Skeletal muscle satellite cell (primary cell): ENCODE results near the gene MCC.

ENCODE experiments used
- H3K27me3 ChIP-seq: 2 replicates; pipeline ENCODE4 v1.7.0; 2013; ENCODE audit warnings: low read length; ENCODE audit not compliant: control insufficient read depth, insufficient read depth
- H3K36me3 ChIP-seq: 2 replicates; pipeline ENCODE4 v1.7.0; 2013; ENCODE audit warnings: mild to moderate bottlenecking, control low read depth, low read length; ENCODE audit not compliant: insufficient read depth
- H3K4me1 ChIP-seq: 2 replicates; pipeline ENCODE4 v1.7.0; 2013; ENCODE audit warnings: low read length; ENCODE audit not compliant: control insufficient read depth, insufficient read depth
- H3K4me2 ChIP-seq: 2 replicates; pipeline ENCODE4 v1.7.0; 2013; ENCODE audit warnings: mild to moderate bottlenecking, low read length
- H3K4me3 ChIP-seq: 2 replicates; pipeline ENCODE4 v1.7.0; 2013; ENCODE audit warnings: low read length
- H3K9ac ChIP-seq: 2 replicates; pipeline ENCODE4 v1.7.0; 2013; ENCODE audit warnings: mild to moderate bottlenecking, low read depth, low read length, moderate library complexity
- H3K9me3 ChIP-seq: replicated peaks from 2 replicates; pipeline ENCODE4 v1.7.0; 2013; ENCODE audit warnings: mild to moderate bottlenecking, control low read depth, low read length

The MCC gene

GRCh38 chr5:113380807-113381326 lies 107.4 kb downstream of the MCC start:
- no peaks in the 10 kb centered on the region for H3K9me3 ChIP-seq
- no peak overlapping the region for H3K9ac ChIP-seq
- no peaks in the 10 kb centered on the region for H3K36me3 ChIP-seq
- no peak overlapping the region for H3K4me2 ChIP-seq
- peaks cover 7% of the 10 kb centered on the region for H3K4me1 ChIP-seq
- no peaks in the 10 kb centered on the region for H3K27me3 ChIP-seq
- H3K4me3 ChIP-seq, result no peak overlapping the region

- Histone ChIP-seq H3K9ac (no peak overlapping the region), H3K4me2 (no peak overlapping the region), H3K4me1 (peaks cover 7% of the 10 kb centered on the region), H3K4me3 (no peak overlapping the region), H3K27me3 (no peaks in the 10 kb centered on the region), H3K36me3 (no peaks in the 10 kb centered on the region), H3K9me3 (no peaks in the 10 kb centered on the region)
Measured at GRCh38 chr5:113379936-113380806, 108.1 kb downstream of the MCC start.

- H3K36me3 ChIP-seq, result no peaks in the 10 kb centered on the region
- no peak overlapping the region for H3K4me3 ChIP-seq
- no peaks in the 10 kb centered on the region for H3K9me3 ChIP-seq
- H3K9ac ChIP-seq, result no peak overlapping the region
- H3K4me2 ChIP-seq, result no peak overlapping the region
- H3K27me3 ChIP-seq, result no peaks in the 10 kb centered on the region
- peaks cover 7% of the 10 kb centered on the region for H3K4me1 ChIP-seq
Measured at GRCh38 chr5:113378959-113379541, 109.2 kb downstream of the MCC start.

- Histone ChIP-seq H3K27me3 (no peaks in the 10 kb centered on the region), H3K4me3 (no peak overlapping the region)
Measured at GRCh38 chr5:113378514-113378913, 109.7 kb downstream of the MCC start.

GRCh38 chr5:113378081-113378480 lies 110.2 kb downstream of the MCC start:
- Histone ChIP-seq H3K27me3 (no peaks in the 10 kb centered on the region), H3K9me3 (no peaks in the 10 kb centered on the region), H3K4me3 (no peak overlapping the region), H3K4me2 (no peak overlapping the region), H3K36me3 (no peaks in the 10 kb centered on the region), H3K4me1 (peaks cover 7% of the 10 kb centered on the region), H3K9ac (no peak overlapping the region)

More at GRCh38 chr5:113378514-113378913, 109.7 kb downstream of the MCC start:
- Histone ChIP-seq H3K4me2 (no peak overlapping the region), H3K9ac (no peak overlapping the region), H3K36me3 (no peaks in the 10 kb centered on the region), H3K9me3 (no peaks in the 10 kb centered on the region), H3K4me1 (peaks cover 7% of the 10 kb centered on the region)

GRCh38 chr5:113376640-113377039 lies 111.6 kb downstream of the MCC start:
- H3K4me3 ChIP-seq, result no peak overlapping the region
- H3K9ac ChIP-seq, result no peak overlapping the region
- H3K9me3 ChIP-seq, result no peaks in the 10 kb centered on the region
- no peaks in the 10 kb centered on the region for H3K27me3 ChIP-seq
- no peaks in the 10 kb centered on the region for H3K36me3 ChIP-seq
- H3K4me2 ChIP-seq, result no peak overlapping the region
- H3K4me1 ChIP-seq, result peaks cover 3% of the 10 kb centered on the region

GRCh38 chr5:113375480-113376060 lies 112.7 kb downstream of the MCC start:
- Histone ChIP-seq H3K4me1 (no peaks in the 10 kb centered on the region), H3K27me3 (no peaks in the 10 kb centered on the region), H3K36me3 (no peaks in the 10 kb centered on the region), H3K4me2 (no peak overlapping the region), H3K9ac (no peak overlapping the region), H3K4me3 (no peak overlapping the region), H3K9me3 (no peaks in the 10 kb centered on the region)

- Histone ChIP-seq H3K36me3 (no peaks in the 10 kb centered on the region), H3K4me3 (no peak overlapping the region), H3K9ac (no peak overlapping the region), H3K9me3 (no peaks in the 10 kb centered on the region), H3K4me2 (no peak overlapping the region), H3K4me1 (no peaks in the 10 kb centered on the region), H3K27me3 (no peaks in the 10 kb centered on the region)
Measured at GRCh38 chr5:113373426-113373825, 114.8 kb downstream of the MCC start.

- no peak overlapping the region for H3K9ac ChIP-seq
- H3K36me3 ChIP-seq, result no peaks in the 10 kb centered on the region
- H3K9me3 ChIP-seq, result no peaks in the 10 kb centered on the region
- H3K4me3 ChIP-seq, result no peak overlapping the region
- no peak overlapping the region for H3K4me2 ChIP-seq
- no peaks in the 10 kb centered on the region for H3K4me1 ChIP-seq
- H3K27me3 ChIP-seq, result no peaks in the 10 kb centered on the region
Measured at GRCh38 chr5:113371721-113372196, 116.5 kb downstream of the MCC start.

- Histone ChIP-seq H3K36me3 (no peaks in the 10 kb centered on the region), H3K4me3 (no peak overlapping the region), H3K4me2 (no peak overlapping the region), H3K27me3 (no peaks in the 10 kb centered on the region), H3K4me1 (no peaks in the 10 kb centered on the region), H3K9me3 (no peaks in the 10 kb centered on the region), H3K9ac (no peak overlapping the region)
Measured at GRCh38 chr5:113367586-113367985, 120.7 kb downstream of the MCC start.

GRCh38 chr5:113364466-113364865 lies 123.8 kb downstream of the MCC start:
- H3K4me3 ChIP-seq, result no peak overlapping the region
- no peak overlapping the region for H3K4me2 ChIP-seq
- no peaks in the 10 kb centered on the region for H3K4me1 ChIP-seq
- H3K27me3 ChIP-seq, result no peaks in the 10 kb centered on the region
- no peak overlapping the region for H3K9ac ChIP-seq
- no peaks in the 10 kb centered on the region for H3K36me3 ChIP-seq
- H3K9me3 ChIP-seq, result no peaks in the 10 kb centered on the region
